Stimulated activated CD8-positive, alpha-beta memory T cell treated with anti-CD3 and anti-CD28 coated beads, Interleukin-12 subunit alpha, Interleukin-12 subunit beta, amount 100 ng/mL, for 24 hours (primary cell): ENCODE data around the gene ANKS1A.

Experiments used
- DNase-seq: peaks from one replicate; pipeline ENCODE4 v3.0.0-alpha.2; 2020; ENCODE audit errors: extremely low read depth

The ANKS1A gene

DNA sequence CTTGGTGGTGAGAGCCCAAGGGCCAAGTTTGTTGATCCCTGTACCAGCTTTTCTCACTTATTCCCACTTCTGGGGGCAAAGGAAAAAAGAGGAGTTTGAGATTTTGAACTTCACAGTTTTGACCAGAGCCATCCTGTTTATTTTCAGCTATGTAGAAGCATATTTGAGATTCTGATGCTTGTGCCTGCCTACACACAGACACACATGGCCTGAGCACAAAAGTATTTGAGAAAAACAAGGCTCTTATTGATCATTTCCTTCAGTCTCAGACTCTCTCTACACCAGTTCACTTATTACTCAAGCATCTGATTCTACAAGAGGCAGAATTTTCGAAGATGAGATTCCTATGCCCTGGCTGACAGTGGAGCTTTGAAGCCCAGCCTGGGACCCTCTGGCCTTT, 151.3 kb downstream of the ANKS1A start:
- DNase-seq: no peak

DNA sequence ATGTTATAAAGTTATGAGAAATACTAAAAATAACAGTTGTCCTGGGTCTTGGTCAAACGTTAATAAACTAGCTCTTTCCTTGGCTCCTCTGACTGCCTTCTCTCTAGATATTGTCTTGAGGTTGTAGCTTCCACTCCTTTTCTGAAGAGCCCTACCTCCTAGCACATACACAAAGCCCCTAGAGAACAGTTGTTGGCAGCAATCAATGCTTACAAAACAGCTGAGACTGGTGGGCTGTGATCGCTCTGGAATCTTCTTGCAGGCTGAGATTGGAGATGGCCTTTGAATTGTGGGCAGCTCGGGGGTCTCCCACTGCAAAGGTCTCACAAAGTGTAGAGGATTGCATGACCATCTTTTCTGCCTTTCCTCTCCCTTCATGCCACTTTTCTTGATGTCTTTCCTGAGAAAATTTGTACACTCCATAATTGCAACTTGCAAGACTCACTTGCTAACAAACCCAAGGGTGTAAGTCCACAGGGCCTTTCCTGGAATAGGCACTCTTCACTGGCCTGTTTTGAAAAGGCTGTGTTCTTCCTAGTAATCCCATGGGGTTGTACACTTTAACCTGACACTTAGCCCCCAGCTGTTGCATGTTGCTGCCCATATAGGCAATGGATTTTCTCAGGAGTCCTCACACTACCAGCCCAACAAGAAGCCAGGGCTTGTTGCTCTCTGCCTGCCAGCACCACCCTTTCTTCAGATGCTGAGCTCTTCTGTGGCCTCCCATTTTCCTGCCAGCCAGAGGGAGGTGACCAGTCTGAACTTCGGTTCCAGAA, 152.2 kb downstream of the ANKS1A start:
- no peak for DNase-seq

DNA sequence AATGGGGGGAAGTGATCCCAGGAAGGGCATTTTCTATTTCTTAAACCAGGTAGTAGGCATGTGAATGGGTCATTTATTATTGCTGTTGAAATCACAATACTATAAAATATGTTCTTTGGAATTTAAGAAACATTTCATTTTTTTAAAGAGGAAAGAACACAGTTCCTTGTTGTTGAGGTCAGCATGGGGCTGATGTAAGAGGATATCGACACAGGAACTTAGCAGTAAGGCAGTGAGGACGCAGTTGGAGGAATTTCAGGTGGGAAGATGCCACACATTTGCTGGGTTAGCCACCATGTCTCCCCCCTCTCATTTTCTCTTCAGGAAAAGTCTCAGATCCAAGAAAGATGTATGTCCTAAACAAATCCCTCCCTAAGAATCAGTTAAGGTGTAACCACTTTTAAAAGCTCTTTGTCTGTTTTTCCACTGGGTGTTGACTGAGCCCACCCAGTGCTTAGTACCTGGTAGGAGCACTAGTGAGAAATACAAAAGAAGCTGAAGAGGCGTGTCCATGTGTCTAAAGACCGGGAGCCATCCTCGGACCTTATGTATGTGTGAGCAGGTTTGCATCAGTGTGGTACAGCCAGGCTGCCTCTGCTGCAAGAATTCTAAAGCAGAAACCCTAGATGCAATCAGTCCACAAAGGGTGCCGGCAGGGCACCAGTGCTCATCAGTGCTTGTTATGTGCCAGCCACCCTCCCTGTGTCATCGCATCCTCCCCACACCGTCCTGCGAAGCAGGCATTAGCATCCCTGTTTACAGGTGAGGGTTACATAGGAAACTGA, 153.2 kb downstream of the ANKS1A start:
- DNase-seq: no peak

DNA sequence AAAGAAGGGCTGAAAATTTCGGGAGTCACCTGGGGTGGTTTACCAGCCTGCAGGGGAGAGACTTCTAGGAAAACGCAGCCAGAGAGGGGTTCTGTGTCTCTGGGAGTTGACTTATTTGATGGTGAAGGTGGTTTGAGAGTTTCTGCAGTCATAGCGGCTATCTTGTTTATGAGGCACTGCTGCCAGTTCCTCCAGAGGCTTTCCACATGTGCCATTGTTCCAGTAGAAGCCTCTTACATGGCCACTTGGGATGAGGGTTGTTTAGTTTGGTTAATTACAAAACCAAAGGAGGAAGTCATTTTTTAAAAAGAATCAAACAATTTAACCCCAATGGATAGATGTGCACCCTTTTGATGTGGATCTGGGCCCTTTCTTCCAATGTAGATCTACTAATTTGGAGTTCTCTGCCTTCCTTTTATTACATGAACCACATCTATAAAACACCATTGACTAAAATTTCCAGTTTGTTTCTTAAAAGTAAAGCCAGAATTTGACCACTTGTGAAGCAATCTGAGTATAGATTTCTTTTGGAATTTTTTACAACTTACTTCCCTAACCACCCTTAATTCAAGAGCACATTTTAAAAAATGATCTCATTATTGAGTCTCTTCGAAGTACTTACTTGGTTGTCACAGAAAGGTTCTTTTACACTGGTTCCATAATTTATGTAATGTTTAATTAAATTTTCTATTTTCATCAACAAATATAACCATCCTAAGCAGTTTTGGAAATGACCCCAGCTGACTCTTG, 154.5 kb downstream of the ANKS1A start:
- DNase-seq: no peak

DNA sequence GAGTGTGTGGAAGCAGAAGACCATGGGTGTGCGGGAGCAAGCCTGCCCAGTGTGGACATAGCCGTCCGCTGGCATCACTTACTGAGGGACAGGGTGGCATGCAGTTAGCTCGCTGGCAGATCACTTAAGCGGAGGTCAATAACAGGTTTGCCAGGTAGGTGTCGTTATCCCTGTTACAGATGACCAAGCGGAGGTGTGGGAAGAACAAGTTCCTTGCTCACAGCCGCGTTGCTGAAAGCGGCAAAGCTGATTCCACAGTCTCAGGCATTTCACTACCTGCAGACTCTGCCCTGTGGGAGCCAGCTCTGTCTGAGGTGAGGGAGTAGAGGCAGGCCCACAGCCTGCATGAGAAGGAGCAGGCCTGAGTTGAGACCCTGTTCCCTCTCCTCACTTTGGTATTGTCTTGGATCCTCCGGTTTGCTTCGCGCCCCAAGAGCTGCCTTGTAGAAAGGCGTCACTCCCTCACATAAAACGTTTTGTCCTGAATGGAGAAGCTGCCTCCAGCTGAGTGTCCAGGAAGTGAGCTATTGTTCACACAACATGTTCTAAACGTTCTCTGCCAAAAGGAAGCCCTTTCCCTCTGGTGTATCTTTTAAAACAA, 155.2 kb downstream of the ANKS1A start:
- DNase-seq: no peak

DNA sequence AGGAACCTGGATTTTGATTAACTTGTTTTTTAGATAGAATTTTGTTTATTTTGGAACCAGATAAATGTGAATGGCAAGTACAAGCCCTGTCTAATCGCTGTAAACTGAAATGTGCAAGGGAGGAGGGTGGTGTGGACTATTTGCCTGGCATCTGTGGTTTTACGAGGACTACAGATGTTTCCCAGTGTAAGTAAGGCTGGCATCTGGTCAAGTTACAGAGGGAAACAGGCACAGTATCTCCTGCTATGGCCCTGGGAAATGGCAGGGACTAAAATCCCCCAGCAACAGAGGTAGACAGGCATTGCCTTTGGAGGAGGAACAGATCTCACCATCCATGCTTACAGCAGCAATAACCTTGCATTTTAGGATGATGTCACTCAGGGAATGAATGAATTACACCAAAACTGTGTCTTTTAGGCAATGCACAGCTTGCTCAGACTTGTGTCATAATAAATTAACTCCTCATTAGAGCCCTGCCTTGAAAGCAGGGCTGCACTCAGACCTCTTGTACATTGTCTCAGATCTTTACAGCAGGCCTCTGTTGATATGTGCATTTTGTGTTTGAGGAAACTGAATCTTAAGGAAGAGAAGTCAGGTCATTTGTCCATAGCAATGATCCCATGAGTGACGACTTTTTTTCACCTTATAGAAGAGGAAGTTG, 155.8 kb downstream of the ANKS1A start:
- no peak for DNase-seq

DNA sequence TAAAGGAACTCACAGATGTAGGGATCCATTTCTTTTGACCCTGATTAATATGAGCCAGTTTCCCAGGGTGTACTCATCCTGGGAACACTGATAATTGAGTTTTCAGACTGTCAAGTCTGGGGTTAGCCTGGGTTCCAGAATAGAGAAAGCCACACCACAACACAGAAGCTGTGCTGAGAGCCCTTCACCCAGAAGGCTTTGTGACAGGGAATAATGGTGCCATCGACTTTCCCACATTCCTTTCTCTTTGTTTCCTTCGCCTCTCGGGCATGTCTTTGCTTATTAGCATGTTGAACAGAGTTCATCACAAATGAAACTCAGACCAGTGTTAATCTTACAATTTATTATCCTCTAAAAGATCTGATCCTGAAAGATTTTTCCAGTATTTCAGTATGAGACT, 157.0 kb downstream of the ANKS1A start:
- no peak for DNase-seq

DNA sequence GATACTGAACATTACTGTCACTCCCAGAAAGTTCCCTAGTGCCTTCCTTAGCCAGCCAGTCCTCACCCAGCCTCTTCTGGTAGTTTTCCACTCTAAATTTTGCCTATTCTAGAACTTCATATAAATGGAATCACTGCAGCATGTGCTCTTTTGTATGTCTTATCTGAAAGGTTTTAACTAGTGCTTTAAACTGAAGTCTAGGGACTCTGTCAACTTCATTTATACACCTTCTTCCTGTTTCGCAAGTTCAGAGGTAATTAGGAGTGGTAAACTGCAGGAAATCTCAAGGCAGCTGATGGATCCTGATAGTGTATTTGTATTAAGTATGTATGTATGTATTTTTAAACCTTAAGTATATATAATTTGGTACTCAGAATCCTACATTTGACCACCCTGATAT, 157.8 kb downstream of the ANKS1A start:
- DNase-seq: no peak

DNA sequence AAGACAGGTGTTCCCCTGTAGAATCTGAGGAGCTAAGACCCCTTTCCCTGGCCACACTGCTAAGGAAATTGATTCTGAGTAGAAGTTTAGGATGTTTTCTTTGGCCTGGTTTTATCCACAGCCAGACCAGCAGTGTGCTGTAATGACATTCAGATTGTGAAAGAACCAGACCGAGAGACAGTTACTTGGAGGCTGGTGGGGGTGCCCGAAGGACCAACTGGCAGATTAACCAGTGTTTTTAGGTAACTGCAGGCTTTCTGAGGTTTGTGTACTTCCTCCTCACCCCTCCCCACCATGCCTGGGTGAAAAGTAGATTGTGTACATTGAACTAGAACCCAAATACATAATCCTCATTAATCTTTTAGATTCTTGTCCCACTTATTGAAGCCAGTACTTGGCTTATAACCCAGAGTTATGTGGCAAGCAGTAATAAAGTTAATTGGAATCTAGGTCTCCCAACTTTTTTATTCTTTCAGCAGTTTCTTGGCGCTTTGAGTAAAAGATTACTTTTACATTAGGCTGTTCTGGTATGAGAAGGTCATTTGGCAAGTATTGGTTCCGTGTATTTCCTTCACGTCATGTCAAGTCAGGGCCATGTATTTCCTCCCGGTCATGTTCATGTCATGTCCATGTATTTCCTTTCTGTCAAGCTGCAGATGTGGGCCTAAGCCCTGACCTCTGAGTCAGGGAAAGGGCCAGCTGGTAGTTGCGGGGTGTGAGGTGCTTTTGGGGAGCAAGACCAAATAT, 158.4 kb downstream of the ANKS1A start:
- DNase-seq: no peak

DNA sequence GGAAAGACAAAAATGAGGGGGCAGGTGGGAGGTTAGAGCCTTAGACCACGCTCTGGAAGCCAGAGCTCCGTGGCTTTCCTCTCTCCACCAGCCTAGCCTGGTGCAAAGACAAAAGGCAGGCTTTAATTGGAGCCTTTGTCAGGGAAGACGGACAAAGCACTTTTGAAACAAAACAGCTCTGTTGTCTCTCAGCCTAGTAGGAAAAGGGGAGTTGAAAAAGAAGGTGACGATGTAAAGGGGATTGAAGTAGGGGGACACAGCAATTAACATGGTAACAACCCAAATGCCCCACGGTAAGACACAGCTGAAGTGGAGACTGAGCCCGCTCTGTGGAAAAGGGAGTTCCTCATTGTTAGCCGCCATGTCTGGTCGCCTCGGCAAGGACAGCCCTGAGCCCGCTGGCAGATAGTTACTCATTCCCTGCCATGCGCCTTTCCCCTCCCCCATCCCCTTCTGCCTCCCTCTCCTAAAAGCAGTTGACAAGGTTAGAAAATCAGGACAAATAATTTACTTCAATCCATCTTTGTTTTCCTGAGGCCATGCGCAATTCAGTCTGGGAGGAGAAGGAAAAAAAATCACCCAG, 159.1 kb downstream of the ANKS1A start:
- no peak for DNase-seq

DNA sequence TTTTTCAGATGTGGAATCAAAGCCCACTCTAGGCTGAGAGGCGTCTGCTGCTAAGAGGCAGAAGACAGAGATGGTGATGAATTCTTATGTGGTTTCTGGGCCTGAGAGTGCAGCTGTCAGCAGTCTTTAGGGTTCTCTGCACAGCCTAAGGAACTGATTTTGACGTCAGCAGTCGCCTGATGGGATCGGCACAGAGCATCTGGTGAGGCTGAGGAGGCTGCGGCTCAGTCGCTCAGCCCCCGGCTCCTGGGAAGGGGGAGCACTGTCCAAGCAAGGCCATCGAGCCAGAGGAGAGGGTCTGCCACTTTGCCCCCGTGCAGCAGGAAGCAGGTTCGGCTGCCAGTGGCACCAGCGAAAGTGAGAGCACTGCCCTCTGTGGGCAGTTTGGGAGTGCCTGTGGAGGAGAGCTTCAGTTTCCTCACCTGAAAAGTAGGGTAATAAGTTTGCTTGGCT, 159.6 kb downstream of the ANKS1A start:
- no peak for DNase-seq

DNA sequence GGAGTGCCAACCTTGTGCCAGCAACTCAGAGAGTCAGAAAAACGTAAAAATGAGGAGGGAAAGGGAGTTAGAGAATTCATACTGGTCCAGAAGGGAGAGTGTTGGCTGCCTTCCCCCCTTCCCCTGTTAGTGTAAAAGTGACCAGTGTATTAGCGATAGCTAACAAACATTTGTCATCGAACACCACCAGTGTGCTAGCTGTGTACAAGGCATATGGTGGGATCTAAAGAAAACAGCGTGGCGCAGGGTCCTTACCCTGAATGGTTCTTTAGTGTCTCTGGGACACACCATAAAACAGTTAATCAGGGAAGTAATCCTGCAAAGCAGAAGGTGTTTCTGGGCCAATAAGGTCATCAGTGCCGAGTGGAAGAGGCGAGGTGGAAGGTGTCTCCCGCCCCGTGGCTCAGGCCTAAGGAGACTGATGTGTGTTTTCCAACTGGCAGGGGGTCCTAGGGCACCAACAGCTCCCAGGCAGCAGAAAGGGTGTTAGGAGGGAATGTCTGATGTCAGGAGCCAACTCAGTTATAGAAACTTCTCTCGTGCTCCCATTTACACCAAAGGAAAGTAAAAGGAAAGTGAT, 160.2 kb downstream of the ANKS1A start:
- no peak for DNase-seq

DNA sequence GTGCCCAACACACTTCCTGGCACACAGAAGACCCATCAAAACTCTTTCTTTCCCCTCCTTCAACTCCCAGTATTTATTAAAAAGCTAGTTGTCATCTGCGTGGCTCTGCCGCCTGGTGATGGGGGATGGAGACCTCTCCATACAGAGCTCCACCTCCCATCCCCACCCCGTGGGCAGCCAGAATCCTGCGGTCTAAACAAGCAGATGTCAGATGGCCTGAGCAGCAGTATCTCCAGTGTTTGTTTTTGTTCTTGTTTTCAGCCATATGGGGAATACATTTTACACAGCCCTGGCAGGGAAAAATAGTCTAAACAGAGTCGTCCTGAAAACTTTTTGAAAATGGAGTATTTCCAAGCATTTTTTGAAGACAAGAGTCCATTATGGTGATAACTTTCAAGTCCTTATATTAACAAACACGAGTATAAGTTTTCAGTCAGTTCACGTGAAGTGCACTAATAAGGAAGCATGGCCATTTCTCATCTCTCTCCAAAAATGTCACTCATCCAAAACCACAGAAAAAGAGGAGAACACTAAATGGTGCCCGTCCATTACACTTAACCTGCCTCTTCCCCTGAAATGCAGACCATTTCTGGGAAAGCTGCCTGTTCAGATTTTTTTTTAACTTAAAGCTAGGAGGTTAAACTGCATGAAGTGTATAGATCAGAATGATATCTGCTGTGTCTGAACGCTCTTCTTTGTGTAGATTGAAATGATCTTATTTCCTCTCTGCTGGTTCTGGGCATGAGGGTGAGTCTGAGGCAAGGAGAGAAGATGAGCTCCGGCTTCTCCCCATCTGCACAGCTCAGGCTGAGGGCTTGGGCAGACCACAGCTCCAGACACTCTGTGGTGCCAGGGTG, 161.1 kb downstream of the ANKS1A start:
- DNase-seq: no peak

DNA sequence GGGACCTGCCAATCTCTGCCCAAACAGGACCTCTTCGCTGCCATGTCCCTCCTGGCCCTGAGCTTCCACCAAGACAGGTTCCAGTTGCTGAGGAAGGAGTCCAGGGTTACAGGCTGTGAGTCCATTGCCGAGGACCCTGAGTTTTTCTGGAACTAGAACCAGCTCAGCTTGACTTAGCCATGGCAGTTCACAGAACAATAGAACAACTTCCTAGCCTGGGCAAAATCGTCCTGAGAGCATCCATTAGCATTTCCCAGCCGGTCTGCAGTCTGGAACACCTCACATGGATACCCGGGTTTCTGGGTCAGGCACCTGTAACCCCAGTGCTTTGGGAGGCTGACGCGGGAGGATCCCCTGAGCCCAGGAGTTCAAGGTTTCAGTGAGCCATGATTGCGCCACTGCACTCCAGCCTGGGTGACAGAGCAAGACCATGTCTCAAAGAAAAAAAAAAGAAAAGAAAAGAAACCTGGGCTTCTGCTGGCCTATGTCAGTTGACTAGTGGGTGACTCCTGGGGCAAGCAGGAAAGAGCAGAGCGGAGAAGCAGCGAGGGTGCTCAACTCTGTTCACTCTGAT, 161.8 kb downstream of the ANKS1A start:
- no peak for DNase-seq

DNA sequence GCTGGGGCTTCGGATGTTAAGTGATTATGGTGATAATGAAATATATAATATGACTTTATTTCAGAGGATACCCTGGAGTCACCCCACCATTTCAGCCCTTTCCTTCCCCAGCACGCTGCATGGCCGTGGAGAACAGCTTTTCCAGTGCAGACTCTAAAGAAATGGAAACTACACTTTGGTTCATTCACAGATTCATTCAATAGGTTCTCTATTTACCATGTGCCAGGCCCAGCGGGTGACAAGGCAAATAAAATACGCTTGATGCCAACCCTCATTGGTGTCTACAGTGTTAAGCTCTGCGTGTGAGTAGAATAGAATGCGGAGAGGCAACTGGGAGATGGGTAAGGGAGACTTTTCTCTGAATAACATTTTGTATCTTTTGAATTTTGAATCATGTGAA, 162.3 kb downstream of the ANKS1A start:
- no peak for DNase-seq

DNA sequence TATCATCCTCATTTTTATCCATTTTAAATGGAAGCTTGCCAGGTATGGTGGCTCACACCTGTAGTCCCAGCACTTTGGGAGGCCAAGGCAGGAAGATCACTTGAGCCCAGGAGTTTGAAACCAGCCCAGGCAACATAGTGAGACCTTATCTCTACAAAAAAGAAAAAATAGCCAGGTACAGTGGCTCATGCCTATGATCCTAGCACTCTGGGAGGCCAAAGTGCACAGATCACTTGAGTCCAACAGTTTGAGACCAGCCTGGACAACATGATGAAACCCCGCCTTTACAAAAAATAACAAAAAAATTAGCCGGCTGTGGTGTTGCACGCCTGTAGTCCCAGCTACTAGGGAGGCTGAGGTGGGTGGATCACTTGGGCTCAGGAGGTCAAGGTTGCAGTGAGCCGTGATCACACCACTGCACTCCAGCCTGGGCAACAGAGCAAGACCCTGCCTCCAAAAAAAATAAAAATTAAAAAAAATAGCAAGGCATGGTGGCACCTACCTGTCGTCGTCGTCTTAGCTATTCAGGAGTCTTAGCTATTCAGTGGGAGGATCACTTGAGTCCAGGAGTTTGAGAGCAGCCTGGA, 163.0 kb downstream of the ANKS1A start:
- no peak for DNase-seq

DNA sequence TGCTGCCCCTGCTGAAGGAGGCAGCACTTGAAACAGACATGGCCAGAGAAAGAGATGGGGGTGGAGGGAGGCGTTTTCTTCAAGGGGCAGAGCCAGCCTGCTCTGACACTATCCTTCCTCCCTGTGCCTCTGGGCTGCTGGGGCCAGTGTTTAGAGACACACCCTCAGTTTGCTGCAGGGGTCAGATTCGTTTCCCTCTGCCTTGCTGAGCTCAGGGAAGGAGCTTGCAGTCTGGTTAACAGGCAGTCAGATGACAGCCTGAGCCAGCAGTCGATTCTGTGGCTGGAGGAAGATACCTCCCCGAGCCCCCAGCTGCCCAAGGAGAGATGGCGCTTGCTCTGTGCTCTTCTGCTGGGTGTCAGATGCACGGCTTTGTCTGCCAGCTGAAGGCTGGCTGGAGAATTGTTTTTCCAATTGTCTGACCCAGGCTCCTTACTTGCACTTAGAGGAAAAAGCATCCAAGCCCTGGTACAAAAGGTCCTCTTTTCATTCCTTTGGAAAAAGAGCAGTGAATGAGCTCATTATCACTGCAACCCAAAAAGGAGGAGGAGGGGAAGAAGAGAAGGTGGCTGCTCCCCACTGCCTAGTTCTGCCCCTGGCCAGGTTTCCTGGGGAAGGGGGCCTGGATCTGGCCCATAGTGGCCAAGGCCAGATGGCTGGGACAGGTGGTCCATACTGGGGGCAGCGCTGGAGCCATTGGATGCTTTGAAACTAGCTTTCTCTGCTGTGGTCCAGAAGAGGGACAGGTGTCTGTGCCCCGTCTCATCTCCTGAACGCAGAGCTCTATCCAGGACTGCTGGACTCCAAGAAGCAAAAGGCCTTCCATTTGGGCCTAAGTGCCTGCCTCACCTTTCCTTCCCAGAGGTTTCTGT, 163.9 kb downstream of the ANKS1A start:
- no peak for DNase-seq
